GM12801 (cell line): ENCODE data around the gene SFXN4.

Experiments used
- TF ChIP-seq, protein P1 (sequence below): IDR thresholded peaks from one replicate; pipeline ENCODE4 v1.5.1; 2011; ENCODE audit warnings: control low read depth; ENCODE audit not compliant: insufficient read length; ENCODE audit errors: extremely low read depth

SFXN4 gene

GRCh38 chr10:119199231-119199992 is 33.9 kb upstream of the SFXN4 start:
- TF ChIP-seq, protein P1, sequence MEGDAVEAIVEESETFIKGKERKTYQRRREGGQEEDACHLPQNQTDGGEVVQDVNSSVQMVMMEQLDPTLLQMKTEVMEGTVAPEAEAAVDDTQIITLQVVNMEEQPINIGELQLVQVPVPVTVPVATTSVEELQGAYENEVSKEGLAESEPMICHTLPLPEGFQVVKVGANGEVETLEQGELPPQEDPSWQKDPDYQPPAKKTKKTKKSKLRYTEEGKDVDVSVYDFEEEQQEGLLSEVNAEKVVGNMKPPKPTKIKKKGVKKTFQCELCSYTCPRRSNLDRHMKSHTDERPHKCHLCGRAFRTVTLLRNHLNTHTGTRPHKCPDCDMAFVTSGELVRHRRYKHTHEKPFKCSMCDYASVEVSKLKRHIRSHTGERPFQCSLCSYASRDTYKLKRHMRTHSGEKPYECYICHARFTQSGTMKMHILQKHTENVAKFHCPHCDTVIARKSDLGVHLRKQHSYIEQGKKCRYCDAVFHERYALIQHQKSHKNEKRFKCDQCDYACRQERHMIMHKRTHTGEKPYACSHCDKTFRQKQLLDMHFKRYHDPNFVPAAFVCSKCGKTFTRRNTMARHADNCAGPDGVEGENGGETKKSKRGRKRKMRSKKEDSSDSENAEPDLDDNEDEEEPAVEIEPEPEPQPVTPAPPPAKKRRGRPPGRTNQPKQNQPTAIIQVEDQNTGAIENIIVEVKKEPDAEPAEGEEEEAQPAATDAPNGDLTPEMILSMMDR, result no peak

GRCh38 chr10:119198438-119198837 is 32.9 kb upstream of the SFXN4 start:
- TF ChIP-seq, protein P1, result no peak

DNA sequence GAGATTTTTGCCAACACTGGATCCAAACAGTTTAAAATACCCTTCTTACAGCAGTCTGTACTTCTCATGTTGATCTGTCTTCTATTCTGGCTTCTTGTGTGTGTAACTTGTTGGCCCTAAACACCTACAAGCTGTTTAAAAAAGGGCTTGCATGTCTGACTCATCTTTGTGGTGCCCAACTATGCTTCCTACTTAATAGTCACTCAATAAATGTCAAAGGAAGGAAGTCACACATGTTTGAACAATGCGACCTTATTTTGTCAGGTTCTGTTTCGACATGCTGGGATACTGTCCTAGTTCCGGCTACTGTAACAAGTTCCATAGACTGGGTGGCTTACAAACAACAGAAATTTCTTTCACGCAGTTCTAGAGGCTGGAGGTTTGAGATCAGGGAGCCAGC is 32.4 kb upstream of the SFXN4 start:
- TF ChIP-seq, protein P1, result no peak

DNA sequence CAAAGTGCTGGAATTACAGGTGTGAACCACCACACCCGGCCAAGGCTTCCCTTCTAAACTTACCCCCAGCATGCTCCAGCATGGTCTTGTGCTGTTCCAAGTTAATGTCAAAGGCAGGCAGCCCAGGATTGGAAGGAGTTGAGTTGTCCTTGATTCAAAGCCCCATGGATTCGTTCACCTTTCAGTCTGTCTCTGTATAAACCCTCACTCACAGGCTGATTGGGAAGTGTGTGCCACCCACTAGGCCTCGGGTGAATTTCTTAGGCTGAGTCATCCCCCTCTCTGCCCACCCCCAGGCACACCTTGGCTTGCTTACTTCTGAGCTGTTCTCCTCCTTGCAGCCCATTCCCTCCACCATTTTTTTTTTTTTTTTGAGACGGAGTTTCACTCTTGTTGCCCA is 26.4 kb upstream of the SFXN4 start:
- TF ChIP-seq, protein P1, result no peak

GRCh38 chr10:119190954-119191785 is 25.7 kb upstream of the SFXN4 start:
- TF ChIP-seq, protein P1, result no peak

- TF ChIP-seq, protein P1, result no peak
Observed at GRCh38 chr10:119190353-119190752, 24.8 kb upstream of the SFXN4 start.

- TF ChIP-seq, protein P1, result no peak
Observed at GRCh38 chr10:119189811-119190282, 24.3 kb upstream of the SFXN4 start.
